Thyroid gland (tissue), 4 donors: ENCODE measurements around the gene NOTCH3. TPM values are rescaled to one million over a fixed set of nuclear protein-coding genes. Genes with fewer than 3 reads are reported as not detected.

ENCODE experiments used
- DNase-seq, 2 donors: peaks; one replicate each; pipeline ENCODE4 v3.0.0-alpha.2; 2019
- H3K27ac ChIP-seq, 3 donors: fragments of 200-600 bp; sonication (generic); 1 replicate in 2 of 3; 2 replicates in 1 of 3; pipeline ENCODE4 v1.5.1; 2016 to 2019; ENCODE audit warnings: mild to moderate bottlenecking in 1 of 3, moderate library complexity in 1 of 3
- H3K27me3 ChIP-seq: fragments of 200-600 bp; sonication (generic); one replicate; pipeline ENCODE4 v1.5.1; 2019
- H3K36me3 ChIP-seq, 2 donors: fragments of 200-600 bp; sonication (generic); one replicate each; pipeline ENCODE4 v1.5.1; 2016 to 2019
- H3K4me1 ChIP-seq, 2 donors: fragments of 200-600 bp; sonication (generic); one replicate each; pipeline ENCODE4 v1.5.1; 2017 to 2019
- H3K4me3 ChIP-seq, 3 donors: fragments of 200-600 bp; sonication (generic); replicated peaks in 1 of 3; 1 replicate in 2 of 3; 2 replicates in 1 of 3; pipeline ENCODE4 v1.5.1; 2016; ENCODE audit warnings: mild to moderate bottlenecking in 1 of 3
- H3K9me3 ChIP-seq: fragments of 200-600 bp; sonication (generic); one replicate; pipeline ENCODE4 v1.5.1; 2017
- CTCF ChIP-seq, 6 experiments: fragments of 200-600 bp in 3 of 6; fragments of 450-650 bp in 3 of 6; sonication (generic) in 3 of 6; IDR thresholded peaks; one replicate each; pipeline ENCODE4 v1.5.1; 2016 to 2019; ENCODE audit warnings: antibody characterized with exemption in 6 of 6, mild to moderate bottlenecking in 2 of 6, inconsistent platforms in 1 of 6, moderate library complexity in 1 of 6
- POLR2A ChIP-seq, 2 donors: fragments of 450-650 bp; IDR thresholded peaks; one replicate each; pipeline ENCODE4 v1.6.1; 2017; ENCODE audit warnings: antibody characterized with exemption in 2 of 2, mild to moderate bottlenecking in 2 of 2, moderate library complexity in 1 of 2
- WGBS, 2 donors: methylation state at CpG; one replicate each; pipeline ENCODE4 v1.1.5; 2017; 5-methylcytosine and 5-hydroxymethylcytosine counted together
- intact Hi-C: fragments of 100-400 bp; cut with DNase I; formaldehyde crosslinking; loops from one replicate; pipeline ENCODE4 v1.15.1; 2023
- total RNA-seq, 4 donors: library from RNA; depleted of rRNA; stranded (reverse); fragments of >200 nt; gene quantifications; one replicate each; pipeline ENCODE4 v1.2.3, GENCODE V29; 2016

The NOTCH3 gene
- total RNA-seq, 4 donors from 2014 or later, result 10.9 to 53.9 (median 20.0) TPM

DNA sequence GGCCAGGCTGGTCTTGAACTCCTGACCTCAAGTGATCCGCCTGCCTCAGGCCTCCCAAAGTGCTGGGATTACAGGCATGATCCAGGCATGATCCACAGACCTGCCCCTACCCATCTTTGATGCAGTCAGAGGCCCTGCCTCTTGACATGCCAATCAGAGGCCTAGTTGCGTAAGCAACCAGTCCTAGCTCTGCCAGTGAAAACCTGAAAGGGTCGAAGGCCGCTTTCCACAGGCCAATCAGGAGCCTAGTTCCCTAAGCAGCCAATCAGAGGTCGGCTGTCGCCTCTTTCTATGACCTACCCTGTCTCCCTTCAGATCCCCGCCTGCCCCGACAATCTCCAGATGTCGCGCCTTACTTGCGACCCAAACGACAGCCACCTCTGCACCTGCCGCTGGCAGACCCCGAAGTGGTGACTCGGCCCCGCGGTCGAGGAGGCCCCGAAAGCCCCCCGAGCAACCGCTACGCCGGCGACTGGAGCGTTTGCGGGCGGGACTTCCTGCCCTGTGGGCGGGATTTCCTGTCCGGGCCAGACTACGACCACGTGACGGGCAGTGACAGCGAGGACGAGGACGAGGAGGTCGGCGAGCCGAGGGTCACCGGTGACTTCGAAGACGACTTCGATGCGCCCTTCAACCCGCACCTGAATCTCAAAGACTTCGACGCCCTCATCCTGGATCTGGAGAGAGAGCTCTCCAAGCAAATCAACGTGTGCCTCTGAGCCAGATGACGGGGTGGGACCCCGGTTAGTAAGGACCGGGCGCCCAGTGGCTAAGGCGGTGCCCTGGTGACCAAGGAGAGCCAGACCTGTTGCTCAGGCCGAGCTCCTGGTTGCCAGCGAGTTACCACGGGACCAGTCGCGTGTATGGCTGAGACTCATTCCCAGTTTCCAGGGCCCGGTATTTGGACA is 87.3 kb downstream of the NOTCH3 start:
- Histone ChIP-seq H3K4me1 (peaks cover 0 to 7% of the 10 kb centered on the region in 2 donors), H3K27me3 (no peaks in the 10 kb centered on the region), H3K36me3 (peaks cover 31 to 52% of the 10 kb centered on the region in 2 donors), H3K27ac (no peak overlapping the region), H3K4me3 (no peak overlapping the region), H3K9me3 (no peaks in the 10 kb centered on the region)
- intact Hi-C loops, result no loop called here
- TF ChIP-seq POLR2A (IDR thresholded peaks at IDR 0.05), result no peak
- TF ChIP-seq CTCF (IDR thresholded peaks at IDR 0.05), result no peak
- 88 to 94% methylated on average over 54 to 55 of the region's 58 CpGs for WGBS, 2 donors
- no peak for DNase-seq

DNA sequence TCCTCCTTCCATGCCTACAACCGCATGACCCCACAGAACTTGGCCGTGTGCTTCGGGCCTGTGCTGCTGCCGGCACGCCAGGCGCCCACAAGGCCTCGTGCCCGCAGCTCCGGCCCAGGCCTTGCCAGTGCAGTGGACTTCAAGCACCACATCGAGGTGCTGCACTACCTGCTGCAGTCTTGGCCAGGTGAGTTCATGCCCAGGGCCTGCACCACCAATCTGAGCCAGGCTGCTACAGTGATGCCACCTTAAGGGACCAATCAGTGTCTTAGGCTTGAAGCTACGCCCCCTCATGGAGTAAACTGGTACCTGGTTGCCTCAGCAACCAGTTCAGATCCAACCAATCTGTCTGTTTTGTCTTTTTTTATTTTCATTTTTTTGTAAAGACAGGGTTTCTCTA is 88.4 kb downstream of the NOTCH3 start:
- Histone ChIP-seq H3K27ac (no peak overlapping the region), H3K27me3 (no peaks in the 10 kb centered on the region), H3K9me3 (no peaks in the 10 kb centered on the region), H3K4me1 (peaks cover 6 to 17% of the 10 kb centered on the region in 2 donors), H3K4me3 (no peak overlapping the region), H3K36me3 (peaks cover 20 to 41% of the 10 kb centered on the region in 2 donors)
- no peak for TF ChIP-seq CTCF (IDR thresholded peaks at IDR 0.05)
- TF ChIP-seq POLR2A (IDR thresholded peaks at IDR 0.05), result no peak
- no peak for DNase-seq
- intact Hi-C loops, result no loop called here
- 95% methylated on average over 11 of the region's 11 CpGs for WGBS, 2 donors

DNA sequence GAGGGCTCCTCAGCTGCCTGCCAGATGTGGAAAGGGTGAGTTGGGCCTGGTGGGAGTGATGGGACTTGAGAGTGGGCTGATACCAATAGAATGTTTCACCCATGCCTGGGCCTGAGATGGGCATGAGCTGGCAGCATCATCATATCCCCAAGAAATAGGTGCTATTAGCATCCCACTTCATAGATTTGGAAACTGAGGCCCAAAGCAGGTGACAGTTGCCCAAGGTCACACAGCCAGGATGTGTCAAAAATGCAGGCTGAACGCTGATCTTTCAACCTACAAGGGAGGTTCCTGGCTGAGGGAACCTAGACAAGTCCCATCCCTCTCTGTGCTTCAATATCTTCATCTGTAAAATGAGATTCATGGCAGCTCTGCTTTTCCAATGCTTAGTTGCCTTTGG is 89.0 kb downstream of the NOTCH3 start:
- Histone ChIP-seq H3K4me1 (peaks cover 6 to 17% of the 10 kb centered on the region in 2 donors), H3K27me3 (no peaks in the 10 kb centered on the region), H3K36me3 (peaks cover 14 to 34% of the 10 kb centered on the region in 2 donors), H3K4me3 (no peak overlapping the region), H3K9me3 (no peaks in the 10 kb centered on the region), H3K27ac (no peak overlapping the region)
- intact Hi-C loops, result no loop called here
- DNase-seq, result no peak
- TF ChIP-seq CTCF (IDR thresholded peaks at IDR 0.05) (no peak), POLR2A (IDR thresholded peaks at IDR 0.05) (no peak)
- 94 to 100% methylated on average over 1 of the region's 1 CpG for WGBS, 2 donors

DNA sequence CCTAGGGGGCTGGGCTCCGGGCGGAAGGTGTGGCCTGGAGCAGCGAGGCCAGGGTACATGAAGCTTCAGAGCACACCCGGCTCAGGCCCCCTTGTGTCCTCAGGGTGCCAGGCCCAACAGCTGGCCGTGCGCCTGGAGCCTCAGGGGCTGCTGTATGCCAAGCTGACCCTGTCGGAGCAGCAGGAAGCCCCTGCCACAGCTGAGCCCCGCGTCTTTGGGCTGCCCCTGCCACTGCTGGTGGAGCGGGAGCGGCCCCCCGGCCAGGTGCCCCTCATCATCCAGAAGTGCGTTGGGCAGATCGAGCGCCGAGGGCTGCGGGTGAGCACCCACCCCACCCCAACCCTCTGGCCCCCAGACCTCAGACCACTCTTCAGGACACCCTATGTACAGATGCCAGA is 90.4 kb downstream of the NOTCH3 start:
- Histone ChIP-seq H3K27me3 (no peaks in the 10 kb centered on the region), H3K27ac (no peak overlapping the region), H3K4me1 (peaks cover 6 to 14% of the 10 kb centered on the region in 2 donors), H3K36me3 (peaks cover 14 to 21% of the 10 kb centered on the region in 2 donors), H3K9me3 (no peaks in the 10 kb centered on the region), H3K4me3 (no peak overlapping the region)
- WGBS, 2 donors, result no CpG with 5 or more reads among the region's 17 CpGs
- DNase-seq, result no peak
- intact Hi-C loops, result no loop called here
- no peak for TF ChIP-seq POLR2A (IDR thresholded peaks at IDR 0.05)
- TF ChIP-seq CTCF (IDR thresholded peaks at IDR 0.05), result no peak

- H3K4me3 ChIP-seq, result no peak overlapping the region
- TF ChIP-seq CTCF (IDR thresholded peaks at IDR 0.05) (no peak), POLR2A (IDR thresholded peaks at IDR 0.05) (no peak)
- peaks cover 6 to 9% of the 10 kb centered on the region in 2 donors for H3K4me1 ChIP-seq
- H3K36me3 ChIP-seq, result peaks cover 14 to 21% of the 10 kb centered on the region in 2 donors
- no peak for DNase-seq
- no peaks in the 10 kb centered on the region for H3K27me3 ChIP-seq
- no peak overlapping the region for H3K27ac ChIP-seq
- WGBS, 2 donors, result 88 to 97% methylated on average over 11 to 14 of the region's 49 CpGs
- no peaks in the 10 kb centered on the region for H3K9me3 ChIP-seq
- intact Hi-C loops, result no loop called here
Measured at GRCh38 chr19:15109768-15110417, 90.9 kb downstream of the NOTCH3 start.
